A204.1 (cell line): ENCODE results near the gene ARHGEF4.

ENCODE experiments used
- FAIRE-seq: peaks from 2 replicates; lab custom pipeline; 2012; peaks lifted over from hg19 to GRCh38; lab: Jason Lieb, UNC

Gene ARHGEF4

GRCh38 chr2:130818809-130819208 lies 17.9 kb upstream of the ARHGEF4 start:
- no peak for FAIRE-seq

- no peak for FAIRE-seq
These were observed 17.5 kb upstream of the ARHGEF4 start for GRCh38 chr2:130819226-130819607.

GRCh38 chr2:130819608-130820278 lies 17.0 kb upstream of the ARHGEF4 start:
- FAIRE-seq = no peak

GRCh38 chr2:130820279-130820861 lies 16.3 kb upstream of the ARHGEF4 start:
- no peak for FAIRE-seq

- FAIRE-seq = no peak
These were observed 14.8 kb upstream of the ARHGEF4 start for GRCh38 chr2:130821867-130822266.

GRCh38 chr2:130822766-130823165 lies 13.9 kb upstream of the ARHGEF4 start:
- no peak for FAIRE-seq

GRCh38 chr2:130823171-130823885 lies 13.4 kb upstream of the ARHGEF4 start:
- no peak for FAIRE-seq

- no peak for FAIRE-seq
These were observed 12.7 kb upstream of the ARHGEF4 start for GRCh38 chr2:130823886-130824491.

- no peak for FAIRE-seq
These were observed 12.1 kb upstream of the ARHGEF4 start for GRCh38 chr2:130824492-130825061.

- FAIRE-seq = no peak
These were observed 11.3 kb upstream of the ARHGEF4 start for GRCh38 chr2:130825231-130825965.

GRCh38 chr2:130825966-130826253 lies 10.8 kb upstream of the ARHGEF4 start:
- FAIRE-seq = no peak

GRCh38 chr2:130826419-130826818 lies 10.3 kb upstream of the ARHGEF4 start:
- no peak for FAIRE-seq

- FAIRE-seq = no peak
These were observed 9.8 kb upstream of the ARHGEF4 start for GRCh38 chr2:130826821-130827501.

- FAIRE-seq = no peak
These were observed 9.0 kb upstream of the ARHGEF4 start for GRCh38 chr2:130827502-130828251.

GRCh38 chr2:130828461-130828860 lies 8.3 kb upstream of the ARHGEF4 start:
- no peak for FAIRE-seq

GRCh38 chr2:130829015-130829414 lies 7.7 kb upstream of the ARHGEF4 start:
- FAIRE-seq = no peak

- no peak for FAIRE-seq
These were observed 6.2 kb upstream of the ARHGEF4 start for GRCh38 chr2:130830538-130830937.

- no peak for FAIRE-seq
These were observed 5.4 kb upstream of the ARHGEF4 start for GRCh38 chr2:130831356-130831755.

- FAIRE-seq = no peak
These were observed 4.3 kb upstream of the ARHGEF4 start for GRCh38 chr2:130832296-130832940.

- no peak for FAIRE-seq
These were observed 2.4 kb upstream of the ARHGEF4 start for GRCh38 chr2:130834091-130834930.
